GM10248 (cell line): ENCODE data around the gene ELOVL2.

Experiments
- CTCF ChIA-PET: fragments of 300-600 bp; sonication (Branson Sonifier 250); formaldehyde crosslinking; extraction: SDS; loops from one replicate; lab custom pipeline; 2021; ENCODE audit warnings: antibody characterized with exemption; lab: Yijun Ruan, JAX
- POLR2A ChIA-PET: fragments of 350-650 bp; sonication (Branson Sonifier 250); formaldehyde crosslinking; extraction: SDS; loops from one replicate; lab custom pipeline; 2020; ENCODE audit warnings: antibody characterized with exemption; lab: Yijun Ruan, JAX
- DNase-seq: peaks from one replicate; pipeline ENCODE4 v3.0.0; 2012; ENCODE audit errors: extremely low spot score
- CTCF ChIP-seq: IDR thresholded peaks from 2 replicates; pipeline ENCODE4 v1.5.1; 2012; ENCODE audit warnings: mild to moderate bottlenecking, low read depth; ENCODE audit errors: extremely low read depth, missing control alignments, control extremely low read depth

ELOVL2 gene

GRCh38 chr6:11039040-11039439 is 5.1 kb downstream of the ELOVL2 start:
- ChIA-PET POLR2A (no interaction called here), CTCF (interaction anchor here (1.2 to 1.5 kb wide), 4 partner anchors 10 to 561 kb away, joined by 4 to 5 read pairs (median 4); no protein-coding TSS in a partner anchor)
- no peak for TF ChIP-seq CTCF
- DNase-seq = no peak

- no peak for TF ChIP-seq CTCF
- ChIA-PET POLR2A (no interaction called here), CTCF (interaction anchor here (0.9 to 1.5 kb wide), 3 partner anchors 10 to 86 kb away, joined by 3 to 4 read pairs (median 3); no protein-coding TSS in a partner anchor)
- DNase-seq = no peak
Observed at GRCh38 chr6:11036977-11037430, 7.1 kb downstream of the ELOVL2 start.

GRCh38 chr6:11036351-11036740 is 7.8 kb downstream of the ELOVL2 start:
- ChIA-PET CTCF (interaction anchor here (0.9 kb wide), 1 partner anchor 33 kb away, joined by 3 read pairs; no protein-coding TSS in a partner anchor), POLR2A (no interaction called here)
- no peak for TF ChIP-seq CTCF
- no peak for DNase-seq

- ChIA-PET CTCF (no interaction called here), POLR2A (no interaction called here)
- DNase-seq = no peak
Observed at GRCh38 chr6:11035616-11036350, 8.3 kb downstream of the ELOVL2 start.

GRCh38 chr6:11033825-11034224 is 10.3 kb downstream of the ELOVL2 start:
- ChIA-PET POLR2A (no interaction called here), CTCF (interaction anchor here (0.9 to 1.5 kb wide), 2 partner anchors 9 to 79 kb away, joined by 3 read pairs; no protein-coding TSS in a partner anchor)
- DNase-seq = no peak

More at GRCh38 chr6:11035616-11036350, 8.3 kb downstream of the ELOVL2 start:
- no peak for TF ChIP-seq CTCF

GRCh38 chr6:11030904-11031303 is 13.2 kb downstream of the ELOVL2 start:
- ChIA-PET POLR2A (no interaction called here), CTCF (interaction anchor here (1.6 to 2.2 kb wide), 2 partner anchors 49 to 76 kb away, joined by 3 to 6 read pairs; no protein-coding TSS in a partner anchor)
- DNase-seq = no peak
- TF ChIP-seq CTCF = no peak

More at GRCh38 chr6:11033825-11034224, 10.3 kb downstream of the ELOVL2 start:
- TF ChIP-seq CTCF = no peak
